GM23248 (cell line): ENCODE data around the gene ROS1.

Experiments used
- EZH2 ChIP-seq: fragments of 200-600 bp; sonication (generic); IDR thresholded peaks from 2 replicates; pipeline ENCODE4 v1.6.1; 2018; ENCODE audit warnings: antibody characterized with exemption, mild to moderate bottlenecking; ENCODE audit not compliant: insufficient read depth, poor library complexity, severe bottlenecking
- EZH2phosphoT487 ChIP-seq: fragments of 200-600 bp; sonication (generic); IDR thresholded peaks from 2 replicates; pipeline ENCODE4 v1.6.1; 2018; ENCODE audit warnings: antibody characterized with exemption, moderate library complexity, mild to moderate bottlenecking, low read depth; ENCODE audit not compliant: insufficient read depth

GRCh38 chr6:117267766-117268534, 157.8 kb downstream of the ROS1 start:
- no peak for TF ChIP-seq EZH2phosphoT487
- no peak for TF ChIP-seq EZH2
